ENCODE data around the gene KCNMA1.

DNA sequence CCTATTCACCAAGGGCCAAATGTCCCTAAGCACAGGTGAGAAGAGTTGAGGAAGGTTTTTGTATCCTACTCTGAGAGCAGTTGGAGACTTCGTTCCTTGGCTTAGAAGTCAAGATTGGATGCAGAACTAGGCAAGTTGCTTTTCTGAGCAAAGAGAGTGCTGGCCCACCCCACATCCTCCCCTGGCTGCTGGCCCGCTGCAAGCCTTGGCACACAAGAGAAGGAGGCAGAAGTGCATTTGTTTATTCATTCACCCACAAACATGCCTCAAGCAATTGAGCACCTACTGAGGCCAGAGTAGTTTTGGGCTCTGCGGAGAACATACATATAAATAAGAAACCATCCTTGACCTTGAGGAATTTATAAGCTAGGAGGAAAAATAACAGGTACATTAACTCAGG lies 318.9 kb downstream of the KCNMA1 start:
- TF ChIP-seq, protein P1, sequence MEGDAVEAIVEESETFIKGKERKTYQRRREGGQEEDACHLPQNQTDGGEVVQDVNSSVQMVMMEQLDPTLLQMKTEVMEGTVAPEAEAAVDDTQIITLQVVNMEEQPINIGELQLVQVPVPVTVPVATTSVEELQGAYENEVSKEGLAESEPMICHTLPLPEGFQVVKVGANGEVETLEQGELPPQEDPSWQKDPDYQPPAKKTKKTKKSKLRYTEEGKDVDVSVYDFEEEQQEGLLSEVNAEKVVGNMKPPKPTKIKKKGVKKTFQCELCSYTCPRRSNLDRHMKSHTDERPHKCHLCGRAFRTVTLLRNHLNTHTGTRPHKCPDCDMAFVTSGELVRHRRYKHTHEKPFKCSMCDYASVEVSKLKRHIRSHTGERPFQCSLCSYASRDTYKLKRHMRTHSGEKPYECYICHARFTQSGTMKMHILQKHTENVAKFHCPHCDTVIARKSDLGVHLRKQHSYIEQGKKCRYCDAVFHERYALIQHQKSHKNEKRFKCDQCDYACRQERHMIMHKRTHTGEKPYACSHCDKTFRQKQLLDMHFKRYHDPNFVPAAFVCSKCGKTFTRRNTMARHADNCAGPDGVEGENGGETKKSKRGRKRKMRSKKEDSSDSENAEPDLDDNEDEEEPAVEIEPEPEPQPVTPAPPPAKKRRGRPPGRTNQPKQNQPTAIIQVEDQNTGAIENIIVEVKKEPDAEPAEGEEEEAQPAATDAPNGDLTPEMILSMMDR (conservative IDR thresholded peaks at IDR 0.05; ENCODE audit: low read depth, low read length), result no peak
- TF ChIP-seq EZH2 (IDR thresholded peaks at IDR 0.05; ENCODE audit: low read length, unreplicated experiment), result no peak

Data from PC-3 (cell line).